Esophagus squamous epithelium (tissue), 5 donors: ENCODE results near the gene BIN2. TPM values are rescaled to one million over a fixed set of nuclear protein-coding genes. Genes with fewer than 3 reads are reported as not detected.
A peak's percentile ranks its signal among the peaks of the same experiment; 100 is the strongest.

Experiments used
- DNase-seq: peaks from one replicate; lab custom pipeline; 2025; lab: John Stamatoyannopoulos, UW
- H3K27ac ChIP-seq, 4 donors: fragments of 200-600 bp; sonication (generic); one replicate each; pipeline ENCODE4 v1.5.1; 2016 to 2019; ENCODE audit warnings: mild to moderate bottlenecking in 1 of 4
- H3K27me3 ChIP-seq, 4 donors: fragments of 200-600 bp; sonication (generic); 1 replicate in 3 of 4; 2 replicates in 1 of 4; pipeline versions ENCODE4 v1.5.1 to v1.6.0; 2017 to 2021; ENCODE audit warnings: antibody characterized with exemption in 1 of 4
- H3K36me3 ChIP-seq, 3 donors: fragments of 200-600 bp; sonication (generic); one replicate each; pipeline ENCODE4 v1.5.1; 2016 to 2019
- H3K4me1 ChIP-seq, 3 donors: fragments of 200-600 bp; sonication (generic); one replicate each; pipeline ENCODE4 v1.5.1; 2017 to 2019
- H3K4me3 ChIP-seq, 4 donors: fragments of 200-600 bp; sonication (generic); 1 replicate in 3 of 4; 2 replicates in 1 of 4; pipeline ENCODE4 v1.5.1; 2016 to 2019; ENCODE audit warnings: mild to moderate bottlenecking in 2 of 4, moderate library complexity in 1 of 4
- H3K9me3 ChIP-seq, 3 donors: fragments of 200-600 bp; sonication (generic); one replicate each; pipeline ENCODE4 v1.5.1; 2016 to 2019
- CTCF ChIP-seq, 6 experiments: fragments of 450-650 bp in 4 of 6; fragments of 200-600 bp in 2 of 6; sonication (generic) in 2 of 6; IDR thresholded peaks; one replicate each; pipeline ENCODE4 v1.5.1; 2016 to 2019; ENCODE audit warnings: antibody characterized with exemption in 6 of 6, mild to moderate bottlenecking in 4 of 6, moderate library complexity in 4 of 6
- POLR2A ChIP-seq, 4 donors: fragments of 450-650 bp; IDR thresholded peaks; one replicate each; pipeline ENCODE4 v1.6.1; 2017; ENCODE audit warnings: antibody characterized with exemption in 4 of 4, mild to moderate bottlenecking in 4 of 4, moderate library complexity in 3 of 4
- WGBS, 2 donors: methylation state at CpG; one replicate each; pipeline ENCODE4 v1.1.5; 2018; 5-methylcytosine and 5-hydroxymethylcytosine counted together
- intact Hi-C: fragments of 100-400 bp; cut with DNase I; formaldehyde crosslinking; loops from one replicate; pipeline ENCODE4 v1.15.0; 2022
- total RNA-seq, 4 donors: library from RNA; depleted of rRNA; stranded (reverse); fragments of >200 nt; gene quantifications; one replicate each; pipeline ENCODE4 v1.1.0, GENCODE V29; 2016
- donor health status: DM: yes; HTN: yes; CAD: no.

The BIN2 gene
- total RNA-seq, 4 donors from 2014 or later, result 1.7 to 5.5 (median 3.3) TPM

- Histone ChIP-seq H3K27me3 (no peaks in the 10 kb centered on the region), H3K27ac (peak overlapping the region in 1 of 4 donors; percentile 11), H3K36me3 (peaks cover 9 to 65% (median 22%) of the 10 kb centered on the region in 3 donors), H3K9me3 (no peaks in the 10 kb centered on the region), H3K4me3 (no peak overlapping the region), H3K4me1 (peaks cover 5 to 60% (median 17%) of the 10 kb centered on the region in 3 donors)
- TF ChIP-seq CTCF (IDR thresholded peaks at IDR 0.05) (no peak), POLR2A (IDR thresholded peaks at IDR 0.05) (peak in 1 of 4 donors; percentile 20)
- DNase-seq, result no peak
- intact Hi-C loops, result no loop called here
- 65 to 71% methylated on average over 7 of the region's 7 CpGs for WGBS, 2 donors
Measured at GRCh38 chr12:51242120-51242519, 81.9 kb downstream of the BIN2 start.

GRCh38 chr12:51240971-51241370 is 83.0 kb downstream of the BIN2 start:
- Histone ChIP-seq H3K4me3 (no peak overlapping the region), H3K9me3 (no peaks in the 10 kb centered on the region), H3K27me3 (no peaks in the 10 kb centered on the region), H3K27ac (no peak overlapping the region), H3K36me3 (peaks cover 9 to 60% (median 20%) of the 10 kb centered on the region in 3 donors), H3K4me1 (peaks cover 5 to 48% (median 17%) of the 10 kb centered on the region in 3 donors)
- 48 to 53% methylated on average over 2 of the region's 2 CpGs for WGBS, 2 donors
- intact Hi-C loops, result no loop called here
- TF ChIP-seq POLR2A (IDR thresholded peaks at IDR 0.05) (no peak), CTCF (IDR thresholded peaks at IDR 0.05) (no peak)
- DNase-seq, result no peak

GRCh38 chr12:51238510-51239334 is 85.3 kb downstream of the BIN2 start, which contains the start of gene DAZAP2:
DAZAP2 (plus strand) TSS chr12:51238826; CDS start chr12:51238908, 82 bp downstream.
- H3K4me1 ChIP-seq, result peaks cover 5 to 44% (median 17%) of the 10 kb centered on the region in 3 donors
- TF ChIP-seq CTCF (IDR thresholded peaks at IDR 0.05) (peak in 3 of 6 experiments; percentile 7 to 34 (median 23)), POLR2A (IDR thresholded peaks at IDR 0.05) (peak in 3 of 4 donors; percentile 20 to 93 (median 92))
- WGBS, 2 donors, result 1 to 2% methylated on average over 20 to 37 of the region's 70 CpGs
- H3K9me3 ChIP-seq, result no peaks in the 10 kb centered on the region
- no peaks in the 10 kb centered on the region for H3K27me3 ChIP-seq
- peak within 1 kb of the TSS; percentile 100 for H3K27ac ChIP-seq
- H3K36me3 ChIP-seq, result peaks cover 9 to 38% (median 15%) of the 10 kb centered on the region in 3 donors
- H3K4me3 ChIP-seq, result peak within 1 kb of the TSS; percentile 98 to 99 (median 99)
- intact Hi-C loops, result no loop called here
- DNase-seq, result peak; percentile 76

GRCh38 chr12:51238037-51238509 is 85.9 kb downstream of the BIN2 start:
- Histone ChIP-seq H3K27ac (peak overlapping the region; percentile 100), H3K27me3 (no peaks in the 10 kb centered on the region), H3K9me3 (no peaks in the 10 kb centered on the region), H3K36me3 (peaks cover 8 to 31% (median 15%) of the 10 kb centered on the region in 3 donors), H3K4me3 (peak overlapping the region; percentile 98 to 99 (median 99)), H3K4me1 (peaks cover 5 to 44% (median 17%) of the 10 kb centered on the region in 3 donors)
- intact Hi-C loops, result no loop called here
- WGBS, 2 donors, result 6 to 9% methylated on average over 10 of the region's 10 CpGs
- TF ChIP-seq CTCF (IDR thresholded peaks at IDR 0.05), result no peak
- no peak for TF ChIP-seq POLR2A (IDR thresholded peaks at IDR 0.05)
- no peak for DNase-seq

- 77 to 79% methylated on average over 5 of the region's 5 CpGs for WGBS, 2 donors
Measured at GRCh38 chr12:51234530-51234929, 89.4 kb downstream of the BIN2 start.

More at GRCh38 chr12:51234530-51234929, 89.4 kb downstream of the BIN2 start:
- Histone ChIP-seq H3K4me3 (no peak overlapping the region), H3K4me1 (peaks cover 0 to 10% (median 5%) of the 10 kb centered on the region in 3 donors), H3K27me3 (no peaks in the 10 kb centered on the region), H3K9me3 (no peaks in the 10 kb centered on the region), H3K27ac (no peak overlapping the region), H3K36me3 (no peaks in the 10 kb centered on the region)
- no peak for DNase-seq
- TF ChIP-seq POLR2A (IDR thresholded peaks at IDR 0.05) (no peak), CTCF (IDR thresholded peaks at IDR 0.05) (no peak)
- intact Hi-C loops, result no loop called here
